GM18519 (cell line): ENCODE measurements around the gene ZPR1.
"Not testable (repeated sequence)": the region's sequence is repeated elsewhere in the genome, so short reads cannot be mapped to it uniquely, and the experiment has no call there.

ENCODE experiments used
- ATAC-seq: cut with Tn5 transposase; IDR thresholded peaks from one replicate; pipeline ENCODE4 v1.9.1; 2021; ENCODE audit warnings: mild to moderate bottlenecking, moderate library complexity; ENCODE audit not compliant: unreplicated experiment, low FRiP score

The ZPR1 gene

GRCh38 chr11:116825434-116825833 is 37.6 kb upstream of the ZPR1 start:
- no peak for ATAC-seq

DNA sequence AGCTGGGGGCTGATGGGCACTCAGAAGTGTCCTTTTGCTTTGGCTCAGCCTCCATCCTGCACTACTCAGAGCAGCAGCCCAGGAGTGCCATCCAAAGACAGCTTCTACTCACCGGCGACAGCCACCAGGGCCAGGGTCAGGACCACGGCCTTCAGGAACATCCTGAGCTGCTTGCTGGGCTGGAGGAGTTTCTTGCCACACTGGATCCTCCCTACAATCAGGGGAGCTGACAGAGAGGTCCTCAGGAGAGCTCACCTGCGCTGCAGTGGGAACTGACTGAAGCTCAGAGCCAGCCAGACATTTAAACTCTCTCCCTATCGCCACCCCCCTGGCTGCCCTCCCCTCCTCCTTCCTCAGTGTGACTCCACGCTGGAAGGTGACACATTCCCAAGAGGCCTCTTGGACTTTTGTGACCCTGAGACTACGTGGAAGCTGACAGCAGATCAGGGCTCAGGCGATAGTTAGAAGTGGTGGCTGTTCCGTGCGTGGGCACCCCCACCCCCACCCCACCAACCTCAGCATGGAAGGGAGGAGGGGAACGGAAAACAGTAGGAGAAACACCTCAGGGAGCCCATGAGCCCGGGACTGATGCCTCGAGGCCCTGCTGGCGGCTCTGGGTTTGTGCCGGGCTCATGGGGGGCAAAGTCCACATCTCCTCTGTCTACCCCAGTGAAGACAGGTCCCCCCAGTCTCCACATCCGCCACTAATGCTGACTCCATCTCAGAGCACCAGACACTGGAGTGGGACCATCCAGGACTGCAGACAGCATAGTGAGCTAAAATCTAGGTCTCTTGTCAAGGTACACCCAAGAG is 35.4 kb upstream of the ZPR1 start, which contains the start of gene APOA4:
TSS of gene APOA4 (minus strand) at position 274 of the 813 bp plus-strand sequence. CDS start at position 161, 113 bp downstream.
- no peak for ATAC-seq

DNA sequence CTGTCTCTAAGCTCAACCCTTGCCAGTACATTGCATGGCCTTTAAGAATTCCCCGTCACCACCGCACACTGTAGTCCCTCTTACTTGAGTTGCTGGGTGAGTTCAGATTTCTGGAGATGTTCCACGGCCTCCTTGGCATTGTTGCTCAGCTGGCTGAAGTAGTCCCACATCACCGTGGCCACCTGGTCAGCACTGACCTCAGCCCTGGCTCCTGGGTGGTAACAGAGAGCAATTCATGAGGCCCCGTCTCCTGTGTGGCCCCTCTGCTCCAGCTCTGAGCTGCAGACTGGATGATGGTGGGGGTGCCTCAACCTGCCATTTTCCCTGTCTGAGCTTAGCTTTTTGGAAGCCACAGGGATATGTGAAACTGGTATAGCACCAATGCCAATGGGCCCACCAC is 34.8 kb upstream of the ZPR1 start:
- ATAC-seq: no peak

DNA sequence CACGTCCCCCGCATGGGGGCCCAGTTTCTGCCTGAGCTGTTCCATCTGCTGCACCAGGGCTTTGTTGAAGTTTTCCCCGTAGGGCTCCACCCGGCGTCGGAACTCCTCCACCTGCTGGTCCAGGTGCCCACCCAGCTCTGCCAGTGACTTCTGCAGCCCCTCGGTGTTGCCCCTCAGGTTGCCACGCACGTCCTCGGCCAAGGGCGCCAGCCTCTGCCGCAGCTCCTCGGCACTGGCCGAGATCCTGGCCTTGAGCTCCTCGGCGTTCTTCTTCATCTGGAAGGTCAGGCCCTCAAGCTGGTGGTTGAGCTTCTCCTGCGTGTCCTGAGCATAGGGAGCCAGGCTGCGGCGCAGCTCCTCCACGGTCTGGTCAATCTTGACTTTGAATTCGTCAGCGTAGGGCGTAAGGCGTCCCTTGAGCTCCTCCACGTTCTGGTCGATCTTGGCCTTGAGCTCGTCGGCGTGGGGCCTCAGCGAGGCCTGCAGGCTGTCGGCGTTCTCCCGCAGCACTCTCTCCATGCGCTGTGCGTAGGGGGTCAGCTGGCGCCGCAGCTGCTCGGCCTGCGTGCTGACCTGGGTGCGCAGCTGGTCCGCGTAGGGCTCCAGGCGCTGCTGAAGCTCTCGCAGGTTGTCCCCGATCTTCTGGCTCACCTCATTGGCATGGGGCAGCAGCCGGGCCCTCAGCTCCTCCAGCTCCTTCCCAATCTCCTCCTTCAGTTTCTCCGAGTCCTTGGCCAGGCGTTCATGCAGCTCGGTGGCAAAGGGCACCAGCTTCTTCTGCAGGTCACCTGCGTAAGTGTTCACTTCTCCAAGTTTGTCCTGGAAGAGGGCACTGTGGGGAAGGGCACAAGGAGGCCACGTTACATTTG is 33.5 kb upstream of the ZPR1 start:
- ATAC-seq: no peak

DNA sequence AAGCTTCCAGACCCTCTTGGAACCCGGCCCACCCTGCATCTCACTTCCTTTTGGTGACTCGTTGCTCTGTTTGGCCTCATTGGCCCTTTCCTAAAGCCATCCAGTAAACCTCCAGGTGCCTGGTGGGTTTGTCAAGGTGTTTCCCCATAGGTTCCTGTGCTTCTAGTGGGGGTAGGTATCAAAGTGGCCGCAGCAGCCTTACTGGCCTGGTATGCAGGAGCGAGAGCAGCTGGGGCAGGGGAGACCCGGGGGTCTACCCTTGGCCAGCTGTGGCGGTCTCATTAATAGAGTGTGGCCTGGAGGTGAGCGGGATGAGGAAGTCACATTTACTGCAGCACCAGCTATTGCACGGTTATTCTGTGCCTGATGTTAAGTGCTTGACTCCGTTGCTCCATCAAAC is 31.2 kb upstream of the ZPR1 start:
- no peak for ATAC-seq

GRCh38 chr11:116814502-116814901 is 26.7 kb upstream of the ZPR1 start:
- ATAC-seq: no peak

- ATAC-seq: no peak
Observed at GRCh38 chr11:116813781-116814471, 26.1 kb upstream of the ZPR1 start.

GRCh38 chr11:116813170-116813569 is 25.3 kb upstream of the ZPR1 start:
- ATAC-seq: no peak

DNA sequence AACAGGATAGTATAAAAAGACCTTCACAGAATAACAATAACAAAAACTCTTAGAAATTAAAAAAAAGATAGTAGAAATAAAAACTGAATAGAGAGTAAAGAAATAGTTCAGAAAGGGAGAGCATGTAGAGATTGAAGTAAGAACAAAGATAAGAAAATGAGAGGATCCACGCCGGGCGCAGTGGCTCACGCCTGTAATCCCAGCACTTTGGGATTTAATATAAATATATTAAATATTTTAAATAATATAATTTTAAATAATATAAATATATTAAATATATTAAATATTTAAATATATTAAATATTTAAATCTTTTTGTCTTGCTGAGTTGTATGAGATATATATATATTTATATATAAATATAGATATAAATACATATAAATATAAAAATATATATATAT is 24.3 kb upstream of the ZPR1 start:
- no peak for ATAC-seq

GRCh38 chr11:116811194-116811593 is 23.4 kb upstream of the ZPR1 start:
- ATAC-seq: no peak

- no peak for ATAC-seq
Observed at GRCh38 chr11:116808262-116809175, 20.7 kb upstream of the ZPR1 start.

DNA sequence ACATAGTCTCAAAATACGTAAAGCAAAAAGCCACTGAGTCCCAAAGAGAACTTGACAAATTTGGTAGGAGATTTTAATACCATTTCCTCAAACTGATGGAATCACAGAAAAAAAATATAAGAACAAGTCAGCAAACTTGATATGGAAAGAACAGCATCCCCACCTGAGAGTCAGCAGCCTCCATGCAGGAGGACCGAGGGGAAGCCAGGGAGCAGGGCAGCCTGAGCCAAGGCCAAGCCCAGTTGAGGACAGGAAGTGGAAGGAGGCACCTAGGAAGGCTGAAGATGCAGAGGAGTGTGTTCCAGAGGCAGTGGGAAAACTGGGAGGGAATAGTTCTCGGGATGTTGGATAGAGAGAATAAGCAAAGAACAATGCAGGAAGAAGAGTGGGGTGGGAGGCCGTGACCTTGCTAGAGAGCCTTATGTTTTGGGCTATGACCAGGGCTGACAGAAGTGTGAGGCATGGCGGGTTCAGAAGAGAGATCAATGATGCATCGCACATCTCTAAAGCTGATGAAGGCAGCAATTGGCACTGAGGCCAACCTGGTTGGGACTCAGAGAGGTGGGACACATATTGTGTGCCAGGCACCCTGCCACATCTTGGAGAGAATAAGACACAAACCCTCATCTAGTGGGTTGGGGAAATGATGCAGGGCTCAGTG is 19.9 kb upstream of the ZPR1 start:
- no peak for ATAC-seq

- ATAC-seq: no peak
Observed at GRCh38 chr11:116804001-116804400, 16.2 kb upstream of the ZPR1 start.

DNA sequence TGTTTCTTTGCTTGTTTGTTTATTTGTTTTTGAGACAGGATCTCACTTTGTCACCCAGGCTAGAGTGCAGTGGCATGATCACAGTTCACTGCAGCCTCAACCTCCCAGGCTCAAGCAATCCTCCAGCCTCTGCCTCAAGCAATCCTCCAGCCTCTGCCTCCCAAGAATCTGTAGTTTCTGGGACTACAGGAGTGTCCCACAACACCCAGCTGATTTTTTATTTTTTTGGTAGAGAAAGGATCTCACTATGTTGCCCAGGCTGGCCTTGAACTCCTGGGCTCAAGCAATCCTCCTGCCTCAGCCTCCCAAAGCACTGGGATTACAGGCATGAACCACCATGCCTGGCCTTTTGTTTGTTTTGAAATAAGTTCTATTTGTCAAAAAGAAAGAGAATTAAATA is 13.8 kb upstream of the ZPR1 start:
- not testable (repeated sequence) for ATAC-seq

DNA sequence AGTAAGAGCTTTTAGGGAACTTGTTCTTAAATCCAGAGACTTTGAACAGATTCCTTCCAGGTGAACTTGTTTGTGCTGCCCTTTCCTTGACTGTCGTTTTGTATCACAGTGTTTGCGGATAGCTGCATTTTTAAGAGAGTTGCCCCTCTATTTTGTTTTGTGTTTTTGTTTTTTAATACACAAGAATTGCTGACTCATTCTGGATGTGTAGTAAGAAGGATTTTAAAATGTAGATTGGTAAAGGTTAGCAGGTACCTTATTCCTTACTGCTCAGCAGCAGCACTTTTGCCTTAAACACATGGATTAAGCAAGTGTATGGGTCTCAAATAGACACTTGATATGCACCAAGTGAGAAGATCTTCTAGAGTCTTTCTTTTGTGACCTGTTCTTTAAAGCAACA is 12.8 kb upstream of the ZPR1 start:
- no peak for ATAC-seq

DNA sequence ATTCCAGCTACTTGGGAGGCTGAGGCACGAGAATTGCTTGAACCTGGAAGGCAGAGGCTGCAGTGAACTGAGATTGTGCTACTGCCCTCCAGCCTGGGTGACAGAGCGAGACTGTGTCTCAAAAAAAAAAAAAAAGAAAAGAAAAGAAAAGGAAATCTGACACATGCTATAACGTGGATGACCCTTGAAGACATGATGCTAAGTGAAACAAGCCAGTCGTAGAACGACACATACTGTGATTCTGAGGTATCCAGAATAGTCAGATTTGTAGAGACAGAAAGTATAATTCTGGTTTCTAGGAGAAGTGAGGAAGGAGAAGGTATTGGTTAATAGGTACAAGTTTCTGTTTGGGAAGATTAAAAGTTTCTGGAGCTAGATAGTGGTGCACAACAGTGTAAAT is 10.5 kb upstream of the ZPR1 start:
- ATAC-seq: no peak

GRCh38 chr11:116797816-116798215 is 10.0 kb upstream of the ZPR1 start:
- ATAC-seq: no peak

GRCh38 chr11:116796548-116796947 is 8.7 kb upstream of the ZPR1 start:
- no peak for ATAC-seq

DNA sequence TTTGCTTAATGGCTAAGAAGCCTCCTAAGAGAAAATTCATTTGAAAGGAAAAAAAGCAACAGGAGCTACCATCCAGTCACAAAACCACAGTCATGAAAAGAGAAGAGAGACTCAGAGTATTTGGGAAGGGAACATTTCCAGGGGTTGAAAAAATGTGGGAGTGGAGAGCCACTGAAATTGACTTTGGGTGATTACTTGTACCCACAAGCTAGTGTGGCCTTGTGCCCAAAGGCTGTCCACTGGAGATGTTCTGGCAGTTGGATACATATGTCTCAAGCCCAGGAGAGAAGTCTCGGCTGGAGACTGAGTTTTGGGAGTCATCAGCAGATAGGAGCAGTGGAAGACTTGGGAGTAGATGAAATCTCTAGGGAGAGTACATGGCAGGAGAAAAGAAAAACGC is 7.0 kb upstream of the ZPR1 start:
- no peak for ATAC-seq

DNA sequence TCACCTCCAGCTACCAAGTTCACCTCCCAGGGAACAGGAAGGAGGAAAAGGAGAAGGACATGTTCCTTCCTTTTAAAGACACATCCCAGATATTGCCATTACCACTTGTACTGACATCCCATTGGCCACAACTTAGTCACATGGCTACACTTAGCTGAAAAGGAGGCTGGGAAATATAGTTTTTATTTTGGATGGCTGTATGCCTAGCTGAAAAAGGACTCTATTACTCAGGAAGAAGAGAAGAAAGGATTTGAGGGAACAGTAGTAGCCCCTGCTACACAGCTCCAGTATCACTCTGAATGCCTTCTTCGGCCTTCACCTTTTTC is 5.9 kb upstream of the ZPR1 start:
- ATAC-seq: no peak
